NB4 (cell line): Measurements from ENCODE around the gene TRPM5.
"Not testable (repeated sequence)": the region's sequence is repeated elsewhere in the genome, so short reads cannot be mapped to it uniquely, and the experiment has no call there.

Experiments
- MYC ChIP-seq: IDR thresholded peaks from 2 replicates; pipeline ENCODE4 v1.6.1; 2011; ENCODE audit warnings: low read depth, low read length
- POLR2A ChIP-seq: IDR thresholded peaks from 2 replicates; pipeline ENCODE4 v1.6.1; 2011; ENCODE audit warnings: mild to moderate bottlenecking; ENCODE audit not compliant: insufficient read length; ENCODE audit errors: extremely low read depth
- TF ChIP-seq, protein P1 (sequence below): IDR thresholded peaks from one replicate; pipeline ENCODE4 v1.5.1; 2012; ENCODE audit warnings: low read depth, low read length
- TF ChIP-seq, protein P2 (sequence below): IDR thresholded peaks from 2 replicates; pipeline ENCODE4 v1.6.1; 2011; ENCODE audit warnings: low read depth, low read length

DNA sequence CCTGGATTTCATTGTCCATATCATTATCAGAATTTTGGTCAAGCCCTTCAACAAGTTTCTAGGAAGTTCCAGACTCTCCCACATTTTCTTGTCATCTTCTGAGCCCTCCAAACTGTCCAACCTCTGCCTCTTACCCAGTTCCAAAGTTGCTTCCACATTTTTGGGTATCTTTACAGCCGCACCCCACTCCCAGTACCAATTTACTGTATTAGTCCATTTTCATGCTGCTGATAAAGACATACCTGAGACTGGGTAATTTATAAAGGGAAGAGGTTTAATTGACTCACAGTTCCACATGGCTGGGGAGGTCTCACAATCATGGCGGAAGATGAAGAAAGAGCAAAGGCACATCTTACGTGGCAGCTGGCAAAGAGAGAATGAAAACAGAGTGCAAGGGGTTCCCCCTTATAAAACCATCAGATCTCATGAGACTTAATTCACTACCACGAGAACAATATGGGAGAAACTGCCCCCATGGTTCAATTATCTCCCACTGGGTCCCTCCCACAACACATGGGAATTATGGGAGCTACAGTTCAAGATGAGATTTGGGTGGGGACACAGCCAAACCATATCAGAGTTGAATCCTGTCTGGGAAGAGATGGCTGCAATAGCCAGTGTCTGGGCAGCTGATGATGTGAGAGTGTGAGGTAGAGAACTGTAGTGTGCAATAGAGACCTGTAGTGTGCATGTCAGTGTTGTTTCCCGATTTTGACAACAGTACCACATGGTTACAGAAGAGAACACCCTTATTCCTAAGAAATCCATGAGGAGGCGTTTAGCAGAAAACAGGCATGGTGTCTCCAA is 36.0 kb upstream of the TRPM5 start:
- TF ChIP-seq, protein P1, sequence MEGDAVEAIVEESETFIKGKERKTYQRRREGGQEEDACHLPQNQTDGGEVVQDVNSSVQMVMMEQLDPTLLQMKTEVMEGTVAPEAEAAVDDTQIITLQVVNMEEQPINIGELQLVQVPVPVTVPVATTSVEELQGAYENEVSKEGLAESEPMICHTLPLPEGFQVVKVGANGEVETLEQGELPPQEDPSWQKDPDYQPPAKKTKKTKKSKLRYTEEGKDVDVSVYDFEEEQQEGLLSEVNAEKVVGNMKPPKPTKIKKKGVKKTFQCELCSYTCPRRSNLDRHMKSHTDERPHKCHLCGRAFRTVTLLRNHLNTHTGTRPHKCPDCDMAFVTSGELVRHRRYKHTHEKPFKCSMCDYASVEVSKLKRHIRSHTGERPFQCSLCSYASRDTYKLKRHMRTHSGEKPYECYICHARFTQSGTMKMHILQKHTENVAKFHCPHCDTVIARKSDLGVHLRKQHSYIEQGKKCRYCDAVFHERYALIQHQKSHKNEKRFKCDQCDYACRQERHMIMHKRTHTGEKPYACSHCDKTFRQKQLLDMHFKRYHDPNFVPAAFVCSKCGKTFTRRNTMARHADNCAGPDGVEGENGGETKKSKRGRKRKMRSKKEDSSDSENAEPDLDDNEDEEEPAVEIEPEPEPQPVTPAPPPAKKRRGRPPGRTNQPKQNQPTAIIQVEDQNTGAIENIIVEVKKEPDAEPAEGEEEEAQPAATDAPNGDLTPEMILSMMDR, result not testable (repeated sequence)
- not testable (repeated sequence) for TF ChIP-seq POLR2A, MYC
- TF ChIP-seq, protein P2, sequence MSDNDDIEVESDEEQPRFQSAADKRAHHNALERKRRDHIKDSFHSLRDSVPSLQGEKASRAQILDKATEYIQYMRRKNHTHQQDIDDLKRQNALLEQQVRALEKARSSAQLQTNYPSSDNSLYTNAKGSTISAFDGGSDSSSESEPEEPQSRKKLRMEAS, result peak; percentile 31; the same call in 1 of the 2 replicates
